ENCODE measurements around the gene LDAH. TPM values are rescaled to one million over a fixed set of nuclear protein-coding genes. Genes with fewer than 3 reads are reported as not detected.

LDAH gene
- total RNA-seq, 2 donors from 2014 or later: 3.5 to 6.0 TPM

GRCh38 chr2:20657522-20658235 lies 165.2 kb downstream of the LDAH start:
- Histone ChIP-seq H3K9me3 (no peaks in the 10 kb centered on the region), H3K4me3 (no peak overlapping the region), H3K36me3 (no peaks in the 10 kb centered on the region), H3K4me1 (peaks cover 0 to 5% of the 10 kb centered on the region in 2 donors), H3K27me3 (no peaks in the 10 kb centered on the region), H3K27ac (no peak overlapping the region)
- no peak for TF ChIP-seq CTCF (IDR thresholded peaks at IDR 0.05)
- no peak for DNase-seq (ENCODE audit: low spot score)

GRCh38 chr2:20656561-20656960 lies 166.3 kb downstream of the LDAH start:
- no peak for TF ChIP-seq CTCF (IDR thresholded peaks at IDR 0.05)
- no peaks in the 10 kb centered on the region for H3K9me3 ChIP-seq
- no peak overlapping the region for H3K4me3 ChIP-seq
- no peak overlapping the region for H3K27ac ChIP-seq
- no peaks in the 10 kb centered on the region for H3K36me3 ChIP-seq
- H3K27me3 ChIP-seq: no peaks in the 10 kb centered on the region
- peaks cover 0 to 7% of the 10 kb centered on the region in 2 donors for H3K4me1 ChIP-seq
- DNase-seq (ENCODE audit: low spot score): no peak

- H3K4me1 ChIP-seq: peaks cover 0 to 18% of the 10 kb centered on the region in 2 donors
- no peak overlapping the region for H3K27ac ChIP-seq
- H3K27me3 ChIP-seq: no peaks in the 10 kb centered on the region
- no peak for TF ChIP-seq CTCF (IDR thresholded peaks at IDR 0.05)
- DNase-seq (ENCODE audit: low spot score): no peak
- H3K9me3 ChIP-seq: no peaks in the 10 kb centered on the region
- H3K36me3 ChIP-seq: no peaks in the 10 kb centered on the region
- no peak overlapping the region for H3K4me3 ChIP-seq
Measured at GRCh38 chr2:20654535-20654813, 168.4 kb downstream of the LDAH start.

GRCh38 chr2:20653695-20654534 lies 169.0 kb downstream of the LDAH start:
- Histone ChIP-seq H3K36me3 (no peaks in the 10 kb centered on the region), H3K4me3 (no peak overlapping the region), H3K27me3 (no peaks in the 10 kb centered on the region), H3K27ac (no peak overlapping the region), H3K4me1 (peaks cover 0 to 24% of the 10 kb centered on the region in 2 donors), H3K9me3 (no peaks in the 10 kb centered on the region)
- TF ChIP-seq CTCF (IDR thresholded peaks at IDR 0.05): no peak
- no peak for DNase-seq (ENCODE audit: low spot score)

GRCh38 chr2:20652673-20653575 lies 170.0 kb downstream of the LDAH start:
- Histone ChIP-seq H3K4me3 (no peak overlapping the region), H3K4me1 (peaks cover 0 to 34% of the 10 kb centered on the region in 2 donors), H3K27ac (no peak overlapping the region), H3K27me3 (no peaks in the 10 kb centered on the region), H3K9me3 (no peaks in the 10 kb centered on the region), H3K36me3 (no peaks in the 10 kb centered on the region)
- DNase-seq (ENCODE audit: low spot score): no peak
- TF ChIP-seq CTCF (IDR thresholded peaks at IDR 0.05): no peak
